Spinal cord (tissue), 10 donors: Measurements from ENCODE around the gene NEK3. TPM values are rescaled to one million over a fixed set of nuclear protein-coding genes. Genes with fewer than 3 reads are reported as not detected.
A peak's percentile ranks its signal among the peaks of the same experiment; 100 is the strongest.
"Not testable (repeated sequence)": the region's sequence is repeated elsewhere in the genome, so short reads cannot be mapped to it uniquely, and the experiment has no call there.

ENCODE experiments used
- DNase-seq, 6 donors: peaks; one replicate each; pipeline versions ENCODE4 v3.0.0 to v3.0.0-alpha.2; 2013 to 2015; ENCODE audit warnings: low spot score in 6 of 6, low read depth in 4 of 6
- H3K27ac ChIP-seq: one replicate; pipeline ENCODE4 v1.5.1; 2013; ENCODE audit warnings: low read depth, low read length, control low read depth
- H3K27me3 ChIP-seq: one replicate; pipeline ENCODE4 v1.6.1; 2013; ENCODE audit warnings: low read length; ENCODE audit not compliant: control insufficient read depth, insufficient read depth
- H3K36me3 ChIP-seq: one replicate; pipeline ENCODE4 v1.6.1; 2013; ENCODE audit warnings: low read length; ENCODE audit not compliant: control insufficient read depth, insufficient read depth
- H3K4me1 ChIP-seq: one replicate; pipeline ENCODE4 v1.6.1; 2013; ENCODE audit warnings: low read length; ENCODE audit not compliant: control insufficient read depth, insufficient read depth
- H3K4me3 ChIP-seq: one replicate; pipeline ENCODE4 v1.5.1; 2013; ENCODE audit warnings: low read depth, low read length, control low read depth
- H3K9me3 ChIP-seq: one replicate; pipeline ENCODE4 v1.6.1; 2013; ENCODE audit warnings: low read length; ENCODE audit not compliant: control insufficient read depth, insufficient read depth
- WGBS: methylation state at CpG from one replicate; pipeline ENCODE4 v1.1.5; 2013; ENCODE audit warnings: missing lambda C conversion rate; ENCODE audit not compliant: insufficient coverage; 5-methylcytosine and 5-hydroxymethylcytosine counted together
- long read RNA-seq, 4 donors: transcript quantifications; one replicate each; lab custom pipeline, GENCODE V29; 2026
- polyA plus RNA-seq, 2 donors: library from polyadenylated mRNA; unstranded; fragments of 120-200 nt; gene quantifications; one replicate each; pipeline ENCODE4 v1.2.1, GENCODE V29; 2013; ENCODE audit not compliant: insufficient read length in 2 of 2
- total RNA-seq, 2 donors: library from RNA; depleted of rRNA in 1 of 2; stranded (reverse); fragments of 120-200 nt in 1 of 2; fragments of >200 nt in 1 of 2; gene quantifications; one replicate each; pipeline versions ENCODE4 v1.2.3 to v1.2.4, GENCODE V29; 2013 to 2014
- donor health status: healthy.

Gene NEK3
- total RNA-seq (10 to 100 TPM; 11.4 to 24.1 TPM), polyA plus RNA-seq (10 to 100 TPM; 15.4 to 29.1 TPM)
- long read RNA-seq, donor 1, partial matches to known transcripts = 0 of 4 reads
- long read RNA-seq, donor 1, other reads (novel, unspliced or antisense) = 0 of 4 reads
- long read RNA-seq, donor 2 = 0 reads
- long read RNA-seq, donor 3, partial matches to known transcripts = 0 of 1 reads
- long read RNA-seq, donor 3, other reads (novel, unspliced or antisense) = 0 of 1 reads
- long read RNA-seq, donor 4 = 0 reads

GRCh38 chr13:52159159-52159982 is at the start of gene NEK3:
TSS of gene NEK3 (minus strand) at chr13:52159597. CDS start at chr13:52156191, 3,406 bp downstream.
- Histone ChIP-seq H3K27ac (peak within 1 kb of the TSS; percentile 88), H3K36me3 (no peaks in the 10 kb centered on the region), H3K9me3 (no peaks in the 10 kb centered on the region), H3K4me1 (peaks cover 5% of the 10 kb centered on the region), H3K27me3 (no peaks in the 10 kb centered on the region), H3K4me3 (peak within 1 kb of the TSS; percentile 73)
- DNase-seq = peak; percentile 44 to 93 (median 56)
- under 1% methylated on average over 70 of the region's 74 CpGs for WGBS

GRCh38 chr13:52208384-52208783 is 49.0 kb upstream of the NEK3 start:
- H3K27ac ChIP-seq, H3K4me3 ChIP-seq, H3K36me3 ChIP-seq, H3K4me1 ChIP-seq, H3K9me3 ChIP-seq, H3K27me3 ChIP-seq, DNase-seq: not testable (repeated sequence)
- WGBS = 88% methylated on average over 3 of the region's 6 CpGs

GRCh38 chr13:52207896-52208295 is 48.5 kb upstream of the NEK3 start:
- not testable (repeated sequence) for DNase-seq, H3K4me3 ChIP-seq, H3K36me3 ChIP-seq, H3K4me1 ChIP-seq, H3K27ac ChIP-seq, H3K9me3 ChIP-seq, H3K27me3 ChIP-seq
- no CpG with 5 or more reads among the region's 3 CpGs for WGBS

GRCh38 chr13:52207337-52207736 is 47.9 kb upstream of the NEK3 start:
- not testable (repeated sequence) for H3K27ac ChIP-seq, H3K9me3 ChIP-seq, H3K36me3 ChIP-seq, H3K4me3 ChIP-seq, H3K4me1 ChIP-seq, H3K27me3 ChIP-seq, DNase-seq
- WGBS = no CpG with 5 or more reads among the region's 2 CpGs

GRCh38 chr13:52204546-52204945 is 45.1 kb upstream of the NEK3 start:
- WGBS = 77% methylated on average over 4 of the region's 4 CpGs
- not testable (repeated sequence) for DNase-seq, H3K36me3 ChIP-seq, H3K9me3 ChIP-seq, H3K27me3 ChIP-seq, H3K27ac ChIP-seq, H3K4me3 ChIP-seq, H3K4me1 ChIP-seq

- WGBS = 71% methylated on average over 1 of the region's 1 CpG
- not testable (repeated sequence) for H3K27me3 ChIP-seq, H3K27ac ChIP-seq, H3K4me3 ChIP-seq, H3K9me3 ChIP-seq, DNase-seq, H3K36me3 ChIP-seq, H3K4me1 ChIP-seq
Observed at GRCh38 chr13:52203864-52204263, 44.5 kb upstream of the NEK3 start.

- H3K27ac ChIP-seq, H3K4me1 ChIP-seq, H3K36me3 ChIP-seq, H3K4me3 ChIP-seq, H3K9me3 ChIP-seq, H3K27me3 ChIP-seq, DNase-seq: not testable (repeated sequence)
- 49% methylated on average over 6 of the region's 7 CpGs for WGBS
Observed at GRCh38 chr13:52202506-52202905, 43.1 kb upstream of the NEK3 start.

GRCh38 chr13:52201439-52202193 is 42.2 kb upstream of the NEK3 start:
- not testable (repeated sequence) for H3K27me3 ChIP-seq, H3K36me3 ChIP-seq, H3K27ac ChIP-seq, H3K4me1 ChIP-seq, H3K9me3 ChIP-seq, H3K4me3 ChIP-seq
- DNase-seq = peak in 3 of 6 donors; percentile 39 to 86 (median 73)
- WGBS = 26% methylated on average over 12 of the region's 12 CpGs

- no peaks in the 10 kb centered on the region for H3K9me3 ChIP-seq
- no peak overlapping the region for H3K27ac ChIP-seq
- H3K27me3 ChIP-seq = no peaks in the 10 kb centered on the region
- 6% methylated on average over 31 of the region's 34 CpGs for WGBS
- peaks cover 8% of the 10 kb centered on the region for H3K4me1 ChIP-seq
- peaks cover under 1% of the 10 kb centered on the region for H3K36me3 ChIP-seq
- H3K4me3 ChIP-seq = peak overlapping the region; percentile 96
- DNase-seq = peak in 3 of 6 donors; percentile 28 to 80 (median 70)
Observed at GRCh38 chr13:52195401-52195837, 36.0 kb upstream of the NEK3 start.
